ENCODE data around the gene ARID1B.

- TF ChIP-seq GATA3 (IDR thresholded peaks at IDR 0.05; ENCODE audit: low read depth, low read length), result no peak
- no peak for TF ChIP-seq GATA2 (IDR thresholded peaks at IDR 0.05; ENCODE audit: low read depth, low read length)
Observed at GRCh38 chr6:157033428-157034140, 256.4 kb downstream of the ARID1B start.
